ENCODE data around the gene LBR.

Gene LBR

DNA sequence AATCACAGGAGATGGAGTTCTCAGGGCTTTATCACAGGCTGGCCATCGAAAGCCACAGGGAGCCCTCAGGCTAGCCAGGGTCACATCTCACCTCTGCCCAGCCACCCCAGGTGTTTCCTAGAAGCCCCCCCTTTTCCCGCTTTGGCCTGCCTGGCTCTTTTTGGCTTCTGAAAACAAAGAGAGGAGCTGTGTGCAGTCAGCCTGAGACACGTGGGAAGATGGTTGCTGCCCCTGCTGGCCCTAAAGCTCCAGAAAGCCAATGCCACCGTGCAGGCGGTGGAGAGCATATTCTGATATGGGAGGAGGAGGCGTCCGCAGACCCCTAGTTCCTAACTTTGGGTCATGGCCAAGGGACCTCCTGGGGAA is 18.7 kb upstream of the LBR start:
- no peak for DNase-seq (ENCODE audit: low spot score)

DNA sequence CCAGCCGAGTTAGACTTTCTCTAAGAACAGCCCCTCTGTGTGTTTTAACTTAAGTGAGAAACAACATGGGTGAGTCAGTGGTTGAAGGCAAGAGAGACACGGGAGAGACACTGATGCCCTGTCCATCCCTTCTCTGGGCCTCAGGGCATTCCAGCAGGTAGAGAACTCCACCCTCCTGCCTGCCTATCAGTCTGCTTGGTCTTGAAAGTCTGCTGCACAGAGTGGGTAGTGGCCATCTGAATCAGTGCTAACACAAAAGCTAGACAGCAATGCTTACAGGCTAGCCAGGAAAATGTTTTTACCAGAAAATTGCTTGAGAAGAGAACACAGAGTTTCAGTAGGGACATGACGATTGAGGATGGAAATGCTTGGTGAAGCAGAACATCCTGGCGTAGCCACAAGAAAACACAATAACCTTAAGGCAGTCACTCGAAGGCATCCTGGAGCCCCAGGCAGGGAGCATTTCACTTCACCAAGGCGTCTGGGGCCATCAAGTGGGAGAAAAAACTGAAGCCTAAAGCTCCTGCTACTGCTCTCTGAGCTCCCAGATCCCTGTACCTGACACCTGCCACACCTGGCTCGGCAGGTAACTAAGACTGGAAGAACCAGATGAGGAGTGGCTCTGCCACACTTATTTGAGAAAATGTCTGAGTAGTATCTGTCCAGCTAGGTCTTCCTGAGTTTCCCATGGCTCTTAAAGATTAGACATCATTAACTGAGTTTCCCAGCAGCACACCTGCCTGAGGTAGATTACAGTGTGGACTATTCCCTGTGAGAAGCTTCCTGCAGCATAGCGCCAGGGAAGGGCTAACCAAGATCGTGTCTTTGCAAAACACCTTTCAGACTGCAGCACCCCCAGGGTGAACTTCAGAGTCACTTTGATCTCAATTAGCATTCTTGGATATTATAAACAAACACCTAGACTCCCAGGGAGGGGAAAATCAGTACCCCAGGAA is 18.1 kb upstream of the LBR start:
- peak; percentile 25 for DNase-seq (ENCODE audit: low spot score)

DNA sequence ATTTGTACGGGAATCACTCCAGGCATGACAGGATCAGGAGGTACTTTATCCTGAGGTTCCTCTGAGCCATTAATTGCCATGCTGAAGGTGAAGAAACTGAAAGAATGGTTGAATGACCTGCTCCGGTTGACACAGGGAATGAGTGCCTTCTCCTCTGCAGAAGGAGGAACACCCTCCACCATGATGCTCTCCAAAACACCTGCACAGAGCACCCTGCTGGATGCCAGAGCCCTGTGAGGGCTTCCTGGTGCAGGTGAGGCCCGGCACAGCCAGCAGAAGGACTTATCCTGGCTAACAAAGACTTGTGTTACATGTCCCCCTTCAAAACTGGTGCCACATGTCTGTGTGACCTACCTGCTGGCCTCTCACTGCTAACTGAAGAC is 14.3 kb upstream of the LBR start:
- DNase-seq (ENCODE audit: low spot score): no peak

DNA sequence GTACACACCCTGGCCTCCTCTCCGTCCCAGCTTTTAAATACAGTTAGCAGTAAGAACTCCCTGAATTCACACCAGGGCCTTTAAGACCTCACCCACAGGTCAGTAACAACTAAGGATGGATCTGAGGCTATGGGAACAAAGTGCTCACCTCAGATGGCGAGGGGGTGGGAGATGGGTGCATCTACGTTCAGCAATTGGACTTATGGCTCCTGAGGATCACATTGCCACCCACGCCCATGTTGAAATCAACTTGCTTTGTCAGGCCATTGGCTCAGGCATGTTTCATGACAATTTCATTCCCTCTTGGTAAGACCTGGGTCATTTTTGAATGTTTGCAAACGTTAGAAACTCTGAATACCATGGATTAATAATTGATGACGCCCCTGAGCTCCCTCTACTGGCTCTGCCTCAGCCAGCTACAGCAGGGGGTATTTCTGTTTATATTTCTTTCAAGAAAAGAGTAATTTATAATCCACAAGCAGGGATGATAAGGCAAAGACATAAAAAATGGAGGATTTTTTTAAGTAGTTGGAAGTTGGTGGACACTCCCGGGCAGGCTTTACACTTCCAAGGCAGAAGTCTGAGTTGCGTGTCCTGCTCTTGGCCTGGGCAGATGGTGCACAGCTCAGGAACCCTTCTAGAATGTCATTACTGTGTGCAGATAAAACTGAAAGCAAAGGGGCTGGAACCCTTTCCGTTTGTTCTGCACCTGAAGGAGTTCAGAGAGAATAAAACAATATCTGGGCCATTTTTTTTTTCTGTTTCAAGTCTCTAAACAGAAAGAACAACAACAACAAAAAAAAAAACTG is 13.7 kb upstream of the LBR start:
- DNase-seq (ENCODE audit: low spot score): no peak

DNA sequence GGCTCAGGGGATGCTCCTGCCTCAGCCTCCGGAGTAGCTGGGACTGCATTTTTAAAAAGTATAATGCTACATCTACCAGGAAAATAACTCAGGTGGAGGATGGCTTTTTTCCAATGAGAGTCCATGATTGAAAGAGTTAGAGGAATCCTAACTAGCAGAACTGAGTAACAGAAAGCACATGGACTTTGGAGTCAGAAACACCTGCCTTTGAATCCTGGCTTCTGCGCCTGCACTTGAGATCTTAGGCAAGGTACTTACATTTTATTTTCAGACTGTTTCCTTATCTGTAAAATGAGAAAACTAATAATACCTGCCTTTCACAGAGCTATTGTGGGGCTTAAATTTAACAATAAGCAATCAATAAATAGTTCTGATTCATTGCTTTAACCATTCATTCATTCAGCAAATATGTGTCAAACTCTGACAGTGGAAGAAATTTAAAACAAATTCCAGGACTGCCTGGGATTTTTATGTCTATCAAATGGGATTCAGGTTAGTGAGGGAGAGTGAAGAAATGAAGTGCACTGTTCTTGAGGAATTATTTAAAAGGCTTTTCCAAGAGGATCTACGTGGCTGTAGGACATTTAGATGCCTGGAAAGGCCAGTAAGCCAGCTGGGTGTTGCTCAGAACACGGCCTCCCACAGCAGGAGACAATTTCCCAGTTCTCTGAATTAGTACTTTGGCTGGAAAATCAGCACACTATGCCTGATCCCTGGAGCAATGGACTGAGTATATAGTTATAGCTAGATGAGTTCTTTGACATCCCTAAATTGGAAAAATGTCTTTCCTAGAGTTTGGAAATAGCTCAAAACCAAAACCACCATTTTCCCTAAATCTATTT is 12.8 kb upstream of the LBR start:
- DNase-seq (ENCODE audit: low spot score): no peak

DNA sequence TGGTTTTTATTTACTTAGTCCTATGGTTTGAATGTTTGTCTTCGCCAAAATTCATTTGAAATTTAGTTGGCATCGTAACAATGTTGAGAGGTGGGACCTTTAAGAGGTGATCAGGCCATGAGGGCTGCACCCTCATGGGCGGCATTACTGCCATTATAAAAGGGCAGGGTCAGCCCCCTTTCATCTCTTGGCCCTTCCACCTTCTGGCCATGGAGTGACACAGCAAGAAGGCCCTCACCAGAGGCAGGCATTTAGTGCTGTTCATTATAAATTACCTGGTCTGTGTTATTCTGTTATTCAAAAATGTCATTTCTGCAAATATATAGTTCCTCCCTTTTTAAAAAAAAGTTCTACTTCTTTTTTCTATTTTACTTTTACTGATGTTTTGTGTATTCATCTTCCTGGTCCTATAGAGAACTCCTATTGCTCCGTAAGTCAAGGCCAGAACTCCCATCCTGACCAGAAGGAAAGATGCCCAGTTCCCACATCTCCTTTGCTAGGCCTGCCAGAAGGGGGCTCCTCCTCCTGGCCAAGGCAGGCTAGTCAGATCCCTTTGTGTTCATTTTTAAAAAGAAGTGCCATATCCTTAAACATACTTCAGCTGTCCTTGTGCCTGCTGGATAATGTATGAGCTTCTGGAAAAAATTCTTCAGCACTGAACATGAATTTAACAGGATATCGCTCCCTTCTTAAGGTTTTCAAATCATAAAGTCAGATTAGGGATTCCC is 10.0 kb upstream of the LBR start:
- DNase-seq (ENCODE audit: low spot score): no peak

DNA sequence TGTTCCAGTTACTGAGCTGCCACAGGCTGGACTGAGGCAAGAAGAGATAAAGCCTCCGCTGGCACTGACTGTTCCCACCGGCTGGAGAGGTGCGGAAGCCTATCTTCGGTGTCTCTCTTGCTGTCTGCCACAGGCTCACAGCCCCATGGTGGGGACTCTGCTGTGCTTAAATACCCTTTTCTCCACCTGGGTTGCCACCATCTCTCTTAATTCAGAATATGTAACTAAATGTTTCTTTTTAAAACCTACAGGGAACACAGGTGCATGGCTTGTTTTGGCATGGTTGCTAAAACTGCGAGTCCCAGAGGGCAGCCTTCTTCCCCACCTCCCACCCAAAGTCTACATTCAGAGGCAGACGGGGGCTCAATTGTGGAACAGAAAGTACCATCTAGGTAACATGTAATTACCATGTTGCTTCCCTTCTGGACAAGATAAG is 8.1 kb upstream of the LBR start:
- DNase-seq (ENCODE audit: low spot score): no peak

DNA sequence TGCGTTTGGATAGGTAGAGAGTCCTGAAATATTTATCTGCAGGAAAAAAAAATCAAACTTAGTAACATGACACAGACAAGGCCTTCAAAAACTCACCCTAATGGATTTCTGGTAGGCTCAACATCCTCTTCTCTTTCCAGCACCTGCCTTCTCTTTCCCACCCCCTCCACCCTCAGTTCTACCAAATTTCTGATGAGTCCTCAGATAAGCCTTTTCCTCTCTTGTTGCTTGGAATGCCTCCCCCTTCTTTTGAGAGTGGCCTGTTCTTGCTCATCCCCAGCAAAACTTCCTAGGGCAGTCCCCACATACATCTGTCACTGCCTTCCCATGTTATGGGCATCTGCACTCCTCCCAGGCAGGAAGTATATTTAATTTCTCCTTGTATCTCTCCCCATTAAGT is 7.6 kb upstream of the LBR start:
- DNase-seq (ENCODE audit: low spot score): no peak

DNA sequence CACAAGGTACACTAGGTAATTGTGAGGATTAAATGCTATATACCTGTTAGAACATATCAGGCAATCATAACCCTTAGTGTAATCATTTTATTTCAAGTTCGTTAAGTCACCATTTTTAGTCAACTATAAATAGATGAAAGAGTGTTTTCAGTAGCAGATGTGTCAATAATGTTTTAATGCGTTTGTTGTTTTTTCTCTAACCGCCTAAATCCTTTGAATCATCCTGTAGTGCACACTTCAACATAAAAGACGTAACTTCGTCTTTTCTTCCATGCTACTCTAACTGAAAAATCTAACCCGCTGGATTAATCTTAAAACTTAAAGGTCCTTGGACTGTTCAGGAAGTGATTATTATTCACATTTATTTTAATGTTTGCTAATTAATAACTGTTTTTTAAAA is 7.2 kb upstream of the LBR start:
- DNase-seq (ENCODE audit: low spot score): no peak

DNA sequence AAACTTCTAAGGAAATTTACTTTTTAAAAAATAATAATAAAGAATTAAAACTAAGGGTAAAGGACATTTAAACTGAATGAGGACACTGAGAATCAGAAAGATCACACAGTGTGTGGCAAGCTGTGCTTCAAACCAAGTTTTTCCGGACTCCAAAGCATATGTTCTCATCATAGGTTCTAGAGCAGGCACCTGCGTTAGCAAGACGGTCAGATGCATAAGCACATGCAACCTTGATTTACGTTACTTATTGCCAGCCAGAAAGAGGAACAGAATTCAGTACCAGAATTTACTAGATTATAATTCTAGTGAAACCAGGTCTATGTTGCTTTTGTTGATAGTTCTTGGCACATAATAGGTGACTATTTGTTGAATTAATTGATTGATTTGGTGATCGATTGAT is 6.2 kb upstream of the LBR start:
- no peak for DNase-seq (ENCODE audit: low spot score)

DNA sequence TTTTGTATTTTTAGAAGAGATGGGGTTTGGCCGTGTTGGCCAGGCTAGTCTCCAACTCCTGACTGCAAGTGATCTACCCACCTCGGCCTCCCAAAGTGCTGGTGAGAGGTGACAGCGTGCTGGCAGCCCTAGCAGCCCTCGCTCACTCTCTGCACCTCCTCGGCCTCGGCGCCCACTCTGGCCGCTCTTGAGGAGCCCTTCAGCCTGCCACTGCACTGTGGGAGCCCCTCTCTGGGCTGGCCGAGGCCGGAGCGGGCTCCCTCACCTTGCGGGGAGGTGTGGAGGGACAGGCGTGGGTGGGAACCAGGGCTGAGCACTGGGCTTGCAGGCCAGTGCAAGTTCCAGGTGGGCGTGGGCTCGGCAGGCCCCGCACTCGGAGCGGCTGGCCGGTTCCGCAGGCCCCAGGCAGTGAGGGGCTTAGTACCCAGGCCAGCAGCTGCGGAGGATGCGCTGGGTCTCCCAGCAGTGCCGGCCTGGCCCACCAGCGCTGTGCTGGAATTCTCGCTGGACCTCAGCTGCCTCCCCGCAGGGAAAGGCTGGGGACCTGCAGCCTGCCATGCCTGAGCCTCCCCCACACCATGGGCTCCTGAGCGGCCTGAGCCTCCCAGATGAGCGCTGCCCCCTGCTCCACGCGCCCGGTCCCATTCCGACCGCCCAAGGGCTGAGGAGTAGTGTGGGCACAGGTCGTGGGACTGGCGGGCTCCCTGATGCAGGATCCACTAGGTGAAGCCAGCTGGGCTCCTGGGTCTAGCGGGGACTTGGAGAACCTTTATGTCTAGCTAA is 3.4 kb upstream of the LBR start:
- DNase-seq (ENCODE audit: low spot score): no peak

DNA sequence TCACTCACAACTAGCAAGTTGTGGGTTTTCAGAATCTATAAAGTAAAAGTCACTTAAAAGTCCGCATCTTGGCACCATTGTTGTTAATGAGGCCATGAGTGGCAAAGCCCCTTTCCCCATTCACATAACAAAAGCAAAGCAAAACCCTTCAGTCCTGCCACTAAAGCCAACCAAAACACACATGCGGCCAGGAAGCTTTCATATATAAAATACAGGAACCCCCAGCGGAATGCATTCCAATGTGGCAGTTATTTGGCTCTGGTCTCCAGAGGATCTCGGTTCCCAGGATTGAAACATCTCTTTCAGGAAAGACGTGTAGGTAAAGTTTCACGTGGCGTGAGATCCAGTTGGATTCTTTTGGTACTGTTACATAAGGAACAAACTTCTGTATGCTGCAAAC is 2.5 kb upstream of the LBR start:
- DNase-seq (ENCODE audit: low spot score): no peak

DNA sequence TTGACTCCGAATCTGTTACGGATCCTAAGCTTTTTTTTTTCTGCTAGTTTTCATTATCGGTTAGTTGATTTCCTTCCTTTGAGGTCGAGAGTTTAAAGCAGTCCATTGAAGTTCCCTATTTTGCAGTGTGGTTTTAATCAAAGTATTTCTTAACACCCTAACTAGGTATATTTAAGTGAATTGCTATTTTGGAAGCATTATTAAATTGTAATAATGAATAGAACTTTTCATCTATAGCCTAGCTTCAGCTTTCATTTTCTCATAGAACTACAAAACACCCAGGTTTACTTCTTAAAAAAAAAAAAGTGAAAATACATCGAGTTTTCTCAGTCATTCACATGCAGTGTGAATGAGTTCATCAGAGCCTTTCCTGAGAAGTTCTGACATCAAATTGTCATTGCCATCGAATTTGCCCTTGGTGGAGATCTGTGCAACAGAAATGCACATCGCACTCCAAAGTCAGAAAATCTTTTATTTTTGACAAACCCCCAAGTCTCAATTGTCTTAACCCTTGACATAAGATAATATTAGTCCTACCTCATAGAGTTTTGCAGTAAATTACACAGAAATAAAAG is 1.1 kb upstream of the LBR start:
- no peak for DNase-seq (ENCODE audit: low spot score)

DNA sequence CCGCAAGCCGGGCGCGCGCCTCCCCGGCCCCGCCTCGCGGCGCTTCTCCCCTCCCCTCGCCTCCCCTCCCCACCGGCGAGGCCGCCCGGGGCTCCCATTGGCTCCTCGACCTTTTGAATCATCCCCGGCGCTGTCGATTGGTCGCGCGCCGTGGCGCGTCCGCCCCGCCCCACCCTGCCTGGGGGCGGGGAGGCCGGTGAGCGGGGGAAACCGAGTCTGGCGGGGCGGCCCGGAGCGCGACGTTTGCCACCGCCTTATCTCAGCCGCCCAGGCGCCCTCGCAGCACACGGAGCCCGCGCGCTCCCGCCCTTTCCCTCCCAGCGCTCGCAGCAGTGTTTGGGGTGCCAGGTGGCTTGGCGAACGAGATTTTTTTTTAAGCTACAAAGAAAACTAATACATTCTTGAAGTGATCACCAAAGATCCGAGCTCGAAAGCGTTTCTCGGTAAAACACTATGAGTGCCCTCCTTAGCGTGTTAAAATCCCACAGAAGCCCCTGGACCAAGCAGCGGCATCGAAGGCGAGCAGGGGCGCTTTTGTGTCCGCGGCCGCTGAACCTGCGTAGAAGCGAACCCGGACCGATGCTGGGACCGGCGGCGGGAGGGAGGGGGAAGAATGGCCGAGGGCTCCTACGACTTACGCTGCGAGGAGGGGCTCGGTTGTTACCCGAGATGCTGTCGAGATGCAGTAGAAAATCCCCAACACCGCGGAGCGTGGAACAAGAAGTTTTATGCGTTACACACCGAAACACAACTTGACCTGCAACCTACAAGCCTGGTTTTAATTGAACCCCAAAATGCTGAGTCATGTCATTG is 436 bp upstream of the LBR start:
- DNase-seq (ENCODE audit: low spot score): peak; percentile 92

DNA sequence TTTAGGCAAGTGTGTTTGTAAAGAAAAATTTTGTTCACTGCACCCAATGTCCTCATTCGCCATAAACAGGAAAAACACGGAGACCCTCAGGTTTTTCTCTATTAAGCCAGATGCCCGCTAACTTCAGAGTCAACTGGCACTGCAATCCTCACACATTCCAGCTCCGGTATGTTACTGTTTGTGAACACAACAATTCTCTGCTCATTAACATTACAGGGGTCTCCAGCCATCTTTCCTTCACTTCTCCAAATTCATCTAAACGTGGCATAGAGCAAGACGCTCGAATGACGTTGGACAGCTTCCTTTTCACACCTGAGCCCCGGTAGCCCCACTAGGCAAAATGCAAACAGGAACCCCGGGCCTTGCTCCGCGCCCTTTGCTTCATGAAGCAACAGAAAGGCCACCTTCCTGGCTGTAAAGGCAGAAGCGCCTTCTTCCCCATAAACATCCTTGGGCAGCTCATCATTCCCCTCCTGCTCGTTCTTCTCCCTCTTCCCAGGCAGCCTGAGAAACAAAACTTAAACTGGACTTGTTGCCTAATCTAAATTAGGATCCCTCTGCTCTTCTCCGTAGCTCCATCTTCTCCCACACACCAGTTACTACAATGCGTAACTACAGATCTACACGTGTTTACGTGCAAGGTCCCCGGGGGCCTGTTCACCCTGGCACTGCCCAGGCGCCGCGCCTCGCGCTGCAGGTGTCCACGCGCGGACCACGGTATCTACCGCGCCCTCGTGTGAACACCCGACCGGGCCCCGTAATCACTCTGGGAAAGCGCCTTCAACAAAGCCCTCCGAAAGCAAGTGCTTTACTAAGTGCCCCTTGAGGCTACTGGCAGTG is 1.2 kb downstream of the LBR start:
- DNase-seq (ENCODE audit: low spot score): peak; percentile 37

DNA sequence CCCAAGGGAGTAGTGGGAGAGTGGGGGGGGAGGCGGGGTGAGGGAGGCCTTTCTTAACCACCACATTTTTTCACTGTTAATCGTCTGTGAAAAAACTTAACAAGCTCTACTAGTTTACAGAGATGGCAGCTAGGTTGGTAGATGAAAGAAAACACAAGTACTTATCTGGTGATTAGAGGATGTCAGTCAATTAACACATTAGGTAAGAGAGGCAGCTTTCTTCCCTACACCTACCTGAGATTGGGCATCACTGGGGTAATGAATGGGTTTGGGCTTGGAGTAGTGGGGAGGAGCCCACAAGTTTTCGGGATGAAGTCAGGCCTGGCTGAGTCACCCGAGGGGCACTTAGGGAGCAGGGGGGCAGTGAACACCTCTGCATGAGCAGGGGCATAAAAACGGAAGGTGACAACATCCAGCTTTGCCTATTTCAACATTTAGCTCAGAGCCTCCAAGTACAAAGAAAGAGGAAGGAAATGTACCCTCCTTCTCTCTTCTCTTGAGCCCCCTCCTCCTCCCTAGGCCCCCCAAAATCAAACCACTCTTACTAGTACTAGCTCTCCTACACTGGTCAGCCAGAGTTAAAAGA is 2.5 kb downstream of the LBR start:
- no peak for DNase-seq (ENCODE audit: low spot score)

DNA sequence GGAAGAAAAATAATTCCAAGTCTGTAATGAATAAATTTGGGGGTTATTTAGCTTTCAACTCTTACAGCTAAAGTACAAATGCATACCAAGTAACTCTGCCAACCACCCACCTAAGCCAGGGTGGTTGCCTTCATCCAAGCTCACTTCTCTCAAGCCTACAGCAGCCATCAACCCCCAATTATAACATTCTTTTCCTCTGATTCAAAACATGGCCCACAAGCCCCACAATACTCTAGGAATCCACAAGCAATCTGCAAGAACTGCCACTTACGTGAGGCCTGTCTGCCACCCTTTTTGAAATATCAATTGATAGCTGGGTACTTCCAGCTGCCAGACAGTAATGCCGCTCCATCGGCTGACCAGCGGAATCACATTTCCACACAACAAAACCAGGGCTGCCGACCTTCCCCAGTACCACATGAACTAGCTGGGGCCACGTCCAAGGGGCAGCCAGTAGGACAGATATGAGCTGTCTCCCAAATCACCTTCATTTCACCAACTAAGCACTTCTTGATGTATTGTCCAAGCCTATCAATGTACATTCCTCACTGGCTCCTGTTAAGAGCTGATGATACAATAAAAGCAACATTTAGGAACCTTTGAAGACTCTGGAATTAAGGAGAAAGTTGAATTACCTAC is 3.2 kb downstream of the LBR start:
- no peak for DNase-seq (ENCODE audit: low spot score)

DNA sequence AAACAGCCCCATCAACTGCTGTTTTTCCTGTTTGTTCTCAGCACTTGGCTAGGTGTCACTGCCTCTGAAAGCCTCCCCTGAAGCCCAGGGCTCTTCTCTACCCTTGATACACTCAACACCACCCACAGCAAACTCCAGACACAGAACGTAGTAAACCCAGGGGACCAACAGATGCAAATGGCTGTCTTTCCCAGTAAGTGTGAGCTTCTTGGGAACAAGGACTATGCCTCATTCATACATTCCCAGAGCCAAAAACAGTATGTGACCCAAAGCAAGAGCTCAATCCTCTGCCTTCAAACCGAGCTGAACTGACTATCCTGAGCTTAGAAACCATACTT is 4.4 kb downstream of the LBR start:
- DNase-seq (ENCODE audit: low spot score): no peak
